ENCODE data around the gene UQCRH.
A peak's percentile ranks its signal among the peaks of the same experiment; 100 is the strongest.
"Not testable (repeated sequence)": the region's sequence is repeated elsewhere in the genome, so short reads cannot be mapped to it uniquely, and the experiment has no call there.

The UQCRH gene

GRCh38 chr1:46325285-46326076 is 22.0 kb downstream of the UQCRH start:
- H3K36me3 ChIP-seq; DNase-seq; H3K9me3 ChIP-seq (ENCODE audit: severe bottlenecking); H3K27ac ChIP-seq; H3K4me3 ChIP-seq (ENCODE audit: low read depth, low read length); H3K27me3 ChIP-seq (ENCODE audit: insufficient read depth, low read depth, severe bottlenecking): not testable (repeated sequence)

- DNase-seq; H3K36me3 ChIP-seq; H3K4me3 ChIP-seq (ENCODE audit: low read depth, low read length); H3K27me3 ChIP-seq (ENCODE audit: insufficient read depth, low read depth, severe bottlenecking); H3K9me3 ChIP-seq (ENCODE audit: severe bottlenecking); H3K27ac ChIP-seq: not testable (repeated sequence)
Measured at GRCh38 chr1:46328182-46328581, 24.7 kb downstream of the UQCRH start.

GRCh38 chr1:46329807-46330206 is 26.3 kb downstream of the UQCRH start:
- H3K27me3 ChIP-seq (ENCODE audit: insufficient read depth, low read depth, severe bottlenecking); H3K27ac ChIP-seq; H3K36me3 ChIP-seq; DNase-seq; H3K9me3 ChIP-seq (ENCODE audit: severe bottlenecking); H3K4me3 ChIP-seq (ENCODE audit: low read depth, low read length): not testable (repeated sequence)

- not testable (repeated sequence) for H3K9me3 ChIP-seq (ENCODE audit: severe bottlenecking); DNase-seq; H3K4me3 ChIP-seq (ENCODE audit: low read depth, low read length); H3K27ac ChIP-seq; H3K27me3 ChIP-seq (ENCODE audit: insufficient read depth, low read depth, severe bottlenecking); H3K36me3 ChIP-seq
Measured at GRCh38 chr1:46330381-46330780, 26.9 kb downstream of the UQCRH start.

- not testable (repeated sequence) for H3K4me3 ChIP-seq (ENCODE audit: low read depth, low read length); H3K36me3 ChIP-seq; H3K27me3 ChIP-seq (ENCODE audit: insufficient read depth, low read depth, severe bottlenecking); H3K27ac ChIP-seq; H3K9me3 ChIP-seq (ENCODE audit: severe bottlenecking)
- DNase-seq: peak; percentile 22
Measured at GRCh38 chr1:46331786-46332540, 28.5 kb downstream of the UQCRH start.

- TF ChIP-seq, protein P1, sequence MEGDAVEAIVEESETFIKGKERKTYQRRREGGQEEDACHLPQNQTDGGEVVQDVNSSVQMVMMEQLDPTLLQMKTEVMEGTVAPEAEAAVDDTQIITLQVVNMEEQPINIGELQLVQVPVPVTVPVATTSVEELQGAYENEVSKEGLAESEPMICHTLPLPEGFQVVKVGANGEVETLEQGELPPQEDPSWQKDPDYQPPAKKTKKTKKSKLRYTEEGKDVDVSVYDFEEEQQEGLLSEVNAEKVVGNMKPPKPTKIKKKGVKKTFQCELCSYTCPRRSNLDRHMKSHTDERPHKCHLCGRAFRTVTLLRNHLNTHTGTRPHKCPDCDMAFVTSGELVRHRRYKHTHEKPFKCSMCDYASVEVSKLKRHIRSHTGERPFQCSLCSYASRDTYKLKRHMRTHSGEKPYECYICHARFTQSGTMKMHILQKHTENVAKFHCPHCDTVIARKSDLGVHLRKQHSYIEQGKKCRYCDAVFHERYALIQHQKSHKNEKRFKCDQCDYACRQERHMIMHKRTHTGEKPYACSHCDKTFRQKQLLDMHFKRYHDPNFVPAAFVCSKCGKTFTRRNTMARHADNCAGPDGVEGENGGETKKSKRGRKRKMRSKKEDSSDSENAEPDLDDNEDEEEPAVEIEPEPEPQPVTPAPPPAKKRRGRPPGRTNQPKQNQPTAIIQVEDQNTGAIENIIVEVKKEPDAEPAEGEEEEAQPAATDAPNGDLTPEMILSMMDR (IDR thresholded peaks at IDR 0.05; ENCODE audit: low read depth, low read length): peak; percentile 49
- no peaks in the 10 kb centered on the region for H3K36me3 ChIP-seq
- H3K27ac ChIP-seq: no peak overlapping the region
- H3K9me3 ChIP-seq (ENCODE audit: severe bottlenecking): no peaks in the 10 kb centered on the region
- no peak overlapping the region for H3K4me3 ChIP-seq (ENCODE audit: low read depth, low read length)
- H3K27me3 ChIP-seq (ENCODE audit: insufficient read depth, low read depth, severe bottlenecking): no peaks in the 10 kb centered on the region
- DNase-seq: peak; percentile 66
Measured at GRCh38 chr1:46333300-46334029, 30.0 kb downstream of the UQCRH start.

- H3K9me3 ChIP-seq (ENCODE audit: severe bottlenecking): no peaks in the 10 kb centered on the region
- no peak overlapping the region for H3K27ac ChIP-seq
- no peaks in the 10 kb centered on the region for H3K27me3 ChIP-seq (ENCODE audit: insufficient read depth, low read depth, severe bottlenecking)
- no peak overlapping the region for H3K4me3 ChIP-seq (ENCODE audit: low read depth, low read length)
- no peak for DNase-seq
- TF ChIP-seq, protein P1 (IDR thresholded peaks at IDR 0.05; ENCODE audit: low read depth, low read length): no peak
- H3K36me3 ChIP-seq: no peaks in the 10 kb centered on the region
Measured at GRCh38 chr1:46334030-46334384, 30.5 kb downstream of the UQCRH start.

- no peak for DNase-seq
- no peaks in the 10 kb centered on the region for H3K36me3 ChIP-seq
- H3K27ac ChIP-seq: no peak overlapping the region
- no peaks in the 10 kb centered on the region for H3K9me3 ChIP-seq (ENCODE audit: severe bottlenecking)
- TF ChIP-seq, protein P1 (IDR thresholded peaks at IDR 0.05; ENCODE audit: low read depth, low read length): no peak
- H3K4me3 ChIP-seq (ENCODE audit: low read depth, low read length): no peak overlapping the region
- H3K27me3 ChIP-seq (ENCODE audit: insufficient read depth, low read depth, severe bottlenecking): no peaks in the 10 kb centered on the region
Measured at GRCh38 chr1:46335081-46335480, 31.6 kb downstream of the UQCRH start.

GRCh38 chr1:46337409-46337808 is 33.9 kb downstream of the UQCRH start:
- not testable (repeated sequence) for H3K36me3 ChIP-seq; H3K27ac ChIP-seq; DNase-seq; H3K27me3 ChIP-seq (ENCODE audit: insufficient read depth, low read depth, severe bottlenecking); H3K9me3 ChIP-seq (ENCODE audit: severe bottlenecking); H3K4me3 ChIP-seq (ENCODE audit: low read depth, low read length)
